ENCODE results near the gene GNG12.
"Not testable (repeated sequence)": the region's sequence is repeated elsewhere in the genome, so short reads cannot be mapped to it uniquely, and the experiment has no call there.

DNA sequence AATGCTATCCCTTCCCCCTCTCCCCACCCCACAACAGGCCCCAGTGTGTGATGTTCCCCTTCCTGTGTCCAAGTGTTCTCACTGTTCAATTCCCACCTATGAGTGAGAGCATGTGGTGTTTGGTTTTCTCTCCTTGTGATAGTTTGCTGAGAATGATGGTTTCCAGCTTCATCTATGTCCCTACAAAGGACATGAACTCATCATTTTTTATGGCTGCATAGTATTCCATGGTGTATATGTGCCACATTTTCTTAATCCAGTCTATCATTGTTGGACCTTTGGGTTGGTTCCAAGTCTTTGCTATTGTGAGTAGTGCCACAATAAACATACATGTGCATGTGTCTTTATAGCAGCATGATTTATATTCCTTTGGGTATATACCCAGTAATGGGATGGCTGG lies 168.0 kb downstream of the GNG12 start:
- TF ChIP-seq, protein P1, sequence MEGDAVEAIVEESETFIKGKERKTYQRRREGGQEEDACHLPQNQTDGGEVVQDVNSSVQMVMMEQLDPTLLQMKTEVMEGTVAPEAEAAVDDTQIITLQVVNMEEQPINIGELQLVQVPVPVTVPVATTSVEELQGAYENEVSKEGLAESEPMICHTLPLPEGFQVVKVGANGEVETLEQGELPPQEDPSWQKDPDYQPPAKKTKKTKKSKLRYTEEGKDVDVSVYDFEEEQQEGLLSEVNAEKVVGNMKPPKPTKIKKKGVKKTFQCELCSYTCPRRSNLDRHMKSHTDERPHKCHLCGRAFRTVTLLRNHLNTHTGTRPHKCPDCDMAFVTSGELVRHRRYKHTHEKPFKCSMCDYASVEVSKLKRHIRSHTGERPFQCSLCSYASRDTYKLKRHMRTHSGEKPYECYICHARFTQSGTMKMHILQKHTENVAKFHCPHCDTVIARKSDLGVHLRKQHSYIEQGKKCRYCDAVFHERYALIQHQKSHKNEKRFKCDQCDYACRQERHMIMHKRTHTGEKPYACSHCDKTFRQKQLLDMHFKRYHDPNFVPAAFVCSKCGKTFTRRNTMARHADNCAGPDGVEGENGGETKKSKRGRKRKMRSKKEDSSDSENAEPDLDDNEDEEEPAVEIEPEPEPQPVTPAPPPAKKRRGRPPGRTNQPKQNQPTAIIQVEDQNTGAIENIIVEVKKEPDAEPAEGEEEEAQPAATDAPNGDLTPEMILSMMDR (IDR thresholded peaks at IDR 0.05 in 8 of 11, conservative IDR thresholded peaks at IDR 0.05 in 3 of 11) = not testable (repeated sequence)
- not testable (repeated sequence) for TF ChIP-seq POLR2AphosphoS5, POLR2A (IDR thresholded peaks at IDR 0.05)
